Astrocyte (in vitro differentiated cells and primary cell): Measurements from ENCODE around the gene NRSN2. TPM values are rescaled to one million over a fixed set of nuclear protein-coding genes. Genes with fewer than 3 reads are reported as not detected.
A peak's percentile ranks its signal among the peaks of the same experiment; 100 is the strongest.

Experiments
- DNase-seq: peaks from one replicate; pipeline ENCODE4 v3.0.0-alpha.2; 2010; ENCODE audit warnings: low read depth
- FAIRE-seq: peaks from 2 replicates; lab custom pipeline; 2011; peaks lifted over from hg19 to GRCh38; lab: Jason Lieb, UNC
- H2AFZ ChIP-seq: 2 replicates; pipeline ENCODE4 v1.6.0; 2012; ENCODE audit warnings: low read depth, low read length, inconsistent platforms
- H3K27ac ChIP-seq: 2 replicates; pipeline ENCODE4 v1.5.1; 2011; ENCODE audit warnings: low read depth, low read length, inconsistent platforms
- H3K27me3 ChIP-seq: 2 replicates; pipeline ENCODE4 v1.6.0; 2011; ENCODE audit warnings: low read length, inconsistent platforms; ENCODE audit not compliant: insufficient read depth
- H3K36me3 ChIP-seq: 2 replicates; pipeline ENCODE4 v1.5.1; 2011; ENCODE audit warnings: low read length, inconsistent platforms; ENCODE audit not compliant: insufficient read depth
- H3K4me1 ChIP-seq: 2 replicates; pipeline ENCODE4 v1.5.1; 2011; ENCODE audit warnings: low read length, inconsistent platforms; ENCODE audit not compliant: insufficient read depth
- H3K4me2 ChIP-seq: 2 replicates; pipeline ENCODE4 v1.6.0; 2012; ENCODE audit warnings: low read length, inconsistent platforms
- H3K4me3 ChIP-seq: 2 replicates; pipeline ENCODE4 v1.5.1; 2011; ENCODE audit warnings: low read depth, mild to moderate bottlenecking, low read length, inconsistent platforms; ENCODE audit not compliant: insufficient read depth
- H3K79me2 ChIP-seq: 2 replicates; pipeline ENCODE4 v1.6.0; 2012; ENCODE audit warnings: mild to moderate bottlenecking, low read length, inconsistent platforms; ENCODE audit not compliant: insufficient read depth
- H3K9ac ChIP-seq: 2 replicates; pipeline ENCODE4 v1.6.0; 2012; ENCODE audit warnings: mild to moderate bottlenecking, low read length, inconsistent platforms
- H3K9me3 ChIP-seq: 2 replicates; pipeline ENCODE4 v1.5.1; 2012; ENCODE audit warnings: low read depth, mild to moderate bottlenecking, low read length, inconsistent platforms; ENCODE audit not compliant: insufficient read depth
- H4K20me1 ChIP-seq: 2 replicates; pipeline ENCODE4 v1.6.0; 2012; ENCODE audit warnings: low read length, inconsistent platforms; ENCODE audit not compliant: insufficient read depth
- H3K27ac Mint-ChIP-seq: one replicate; pipeline ENCODE4 v1.8.0; 2021; ENCODE audit warnings: mild to moderate bottlenecking, mixed read lengths; ENCODE audit not compliant: unreplicated experiment
- H3K27me3 Mint-ChIP-seq: one replicate; pipeline ENCODE4 v1.8.0; 2021; ENCODE audit warnings: low read depth, mixed read lengths; ENCODE audit not compliant: unreplicated experiment
- H3K36me3 Mint-ChIP-seq: one replicate; pipeline ENCODE4 v1.8.0; 2021; ENCODE audit warnings: low read depth, mixed read lengths; ENCODE audit not compliant: unreplicated experiment
- H3K4me1 Mint-ChIP-seq: one replicate; pipeline ENCODE4 v1.8.0; 2021; ENCODE audit warnings: low read depth, mixed read lengths; ENCODE audit not compliant: unreplicated experiment
- H3K4me3 Mint-ChIP-seq: one replicate; pipeline ENCODE4 v1.8.0; 2021; ENCODE audit warnings: mild to moderate bottlenecking, moderate library complexity, mixed read lengths; ENCODE audit not compliant: unreplicated experiment
- H3K9me3 Mint-ChIP-seq: one replicate; pipeline ENCODE4 v1.8.0; 2021; ENCODE audit warnings: mild to moderate bottlenecking, mixed read lengths; ENCODE audit not compliant: unreplicated experiment
- CTCF ChIP-seq: IDR thresholded peaks from 2 replicates; pipeline ENCODE4 v1.5.1; 2011; ENCODE audit warnings: low read depth, mild to moderate bottlenecking, inconsistent platforms, low read length, moderate library complexity; ENCODE audit not compliant: insufficient read depth
- EZH2 ChIP-seq: IDR thresholded peaks from 2 replicates; pipeline ENCODE4 v1.6.1; 2012; ENCODE audit warnings: mild to moderate bottlenecking, low read length, inconsistent platforms; ENCODE audit not compliant: insufficient read depth
- total RNA-seq: library from RNA; stranded (reverse); gene quantifications from 2 replicates; pipeline ENCODE4 v1.2.1, GENCODE V29; 2021

The NRSN2 gene
- total RNA-seq, 1 donor from 2014 or later = 57.8 TPM

- Histone ChIP-seq H2AFZ (peak overlapping the region; percentile 14), H3K4me2 (peak overlapping the region; percentile 93), H3K36me3 (no peaks in the 10 kb centered on the region), H4K20me1 (no peaks in the 10 kb centered on the region), H3K4me1 (peaks cover 18% of the 10 kb centered on the region), H3K4me3 (no peak overlapping the region), H3K27ac (no peak overlapping the region), H3K9ac (no peak overlapping the region), H3K9me3 (no peaks in the 10 kb centered on the region), H3K79me2 (no peaks in the 10 kb centered on the region), H3K27me3 (no peaks in the 10 kb centered on the region)
- TF ChIP-seq CTCF (no peak), EZH2 (no peak)
- Mint-ChIP-seq H3K9me3 (no peaks in the 10 kb centered on the region), H3K4me3 (no peak overlapping the region), H3K4me1 (peaks cover 9% of the 10 kb centered on the region), H3K27me3 (no peaks in the 10 kb centered on the region), H3K36me3 (no peaks in the 10 kb centered on the region), H3K27ac (no peak overlapping the region)
- FAIRE-seq = no peak
- no peak for DNase-seq
Observed at GRCh38 chr20:308427-309038, 38.4 kb upstream of the NRSN2 start.

- Histone ChIP-seq H3K4me1 (peaks cover 21% of the 10 kb centered on the region), H3K79me2 (no peaks in the 10 kb centered on the region), H3K9ac (peak overlapping the region; percentile 88), H3K27ac (peak overlapping the region; percentile 96), H3K27me3 (no peaks in the 10 kb centered on the region), H3K4me2 (peak overlapping the region; percentile 93), H4K20me1 (no peaks in the 10 kb centered on the region), H3K36me3 (no peaks in the 10 kb centered on the region), H3K4me3 (peak overlapping the region; percentile 59), H2AFZ (peak overlapping the region; percentile 80), H3K9me3 (no peaks in the 10 kb centered on the region)
- Mint-ChIP-seq H3K9me3 (no peaks in the 10 kb centered on the region), H3K27ac (peak overlapping the region; percentile 86), H3K36me3 (no peaks in the 10 kb centered on the region), H3K27me3 (no peaks in the 10 kb centered on the region), H3K4me3 (peak overlapping the region; percentile 84), H3K4me1 (peaks cover 9% of the 10 kb centered on the region)
- FAIRE-seq = no peak
- TF ChIP-seq EZH2 (no peak), CTCF (no peak)
- DNase-seq = no peak
Observed at GRCh38 chr20:309306-309840, 37.5 kb upstream of the NRSN2 start.
